Hepatic stellate cell (primary cell): ENCODE data around the gene ARHGEF11.

ENCODE experiments used
- DNase-seq: peaks from one replicate; pipeline ENCODE4 v3.0.0; 2011; ENCODE audit warnings: low spot score

Gene ARHGEF11

DNA sequence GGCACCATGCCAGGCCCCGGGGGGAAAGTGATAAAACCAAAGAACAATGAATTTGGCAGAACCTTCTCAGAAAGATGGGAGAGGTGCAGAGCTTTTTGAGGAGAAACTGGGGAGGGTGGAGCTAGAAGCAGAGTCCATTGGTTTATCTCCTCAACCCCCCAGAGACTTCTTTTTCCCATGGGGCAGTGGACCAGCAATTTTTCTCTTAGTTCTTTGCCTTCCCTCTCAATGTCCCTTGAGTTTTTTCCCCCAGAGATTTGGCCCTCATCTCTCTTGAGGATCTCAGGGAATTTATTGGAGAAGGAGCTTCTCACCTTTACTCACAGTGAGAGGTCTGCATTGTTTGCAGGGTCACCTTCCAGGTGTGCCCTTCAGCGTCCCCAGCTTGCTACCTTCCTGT lies 5.3 kb upstream of the ARHGEF11 start:
- no peak for DNase-seq

DNA sequence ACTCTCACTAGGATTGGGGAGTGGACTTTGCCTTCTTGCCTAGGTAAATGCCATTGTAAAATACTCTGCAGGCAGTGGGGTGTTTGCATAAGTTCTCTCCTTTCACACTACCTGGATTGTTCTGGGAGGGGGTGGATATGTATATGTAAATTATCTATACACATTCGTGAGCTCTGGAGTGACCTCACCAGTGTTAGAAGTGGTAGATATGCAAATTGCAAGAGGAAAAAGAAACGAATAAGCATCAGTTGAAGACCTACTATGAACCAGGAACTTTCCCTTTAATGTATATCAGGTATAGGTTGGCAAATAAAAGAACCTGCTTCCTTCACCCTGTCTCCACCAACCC lies 1.5 kb upstream of the ARHGEF11 start:
- no peak for DNase-seq

DNA sequence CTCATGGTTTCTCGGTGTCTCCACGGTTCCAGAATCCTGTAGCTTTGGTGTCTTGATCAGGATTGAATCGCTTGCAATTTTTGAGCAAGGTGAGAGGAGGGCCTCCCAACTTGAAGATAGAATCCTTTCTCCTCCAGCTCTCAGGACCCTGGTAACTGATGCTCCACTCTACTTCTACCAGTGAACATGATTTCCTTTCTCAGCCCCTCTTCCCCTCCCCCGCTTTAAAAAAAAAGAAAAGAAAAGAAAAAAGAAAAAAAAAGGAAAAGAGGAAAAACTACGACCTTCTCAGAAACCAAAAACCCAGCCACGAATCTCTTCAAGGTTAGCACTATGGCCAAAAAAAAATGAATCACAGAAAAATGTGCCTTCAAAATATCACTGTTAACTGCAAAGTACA lies 1.2 kb downstream of the ARHGEF11 start:
- DNase-seq = no peak

DNA sequence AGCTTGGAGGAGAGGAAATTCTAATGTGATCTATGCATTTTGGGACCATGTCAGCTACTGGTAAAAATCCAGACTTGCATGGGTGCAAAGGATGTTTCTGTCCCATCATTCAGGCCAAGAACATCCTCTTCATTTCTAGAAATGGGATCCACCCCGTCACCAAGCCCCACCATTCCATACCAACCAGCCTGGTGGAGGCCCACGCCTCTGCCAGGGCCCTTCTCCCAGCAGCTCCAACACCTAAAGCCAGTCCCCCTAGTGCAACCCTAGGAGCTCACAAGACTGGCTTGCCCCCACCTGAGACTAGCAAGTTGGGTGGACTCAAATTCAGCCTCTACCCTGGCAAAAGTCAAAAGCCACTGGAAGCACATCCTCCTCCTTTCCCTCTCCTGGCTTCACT lies 1.9 kb downstream of the ARHGEF11 start:
- DNase-seq = no peak

DNA sequence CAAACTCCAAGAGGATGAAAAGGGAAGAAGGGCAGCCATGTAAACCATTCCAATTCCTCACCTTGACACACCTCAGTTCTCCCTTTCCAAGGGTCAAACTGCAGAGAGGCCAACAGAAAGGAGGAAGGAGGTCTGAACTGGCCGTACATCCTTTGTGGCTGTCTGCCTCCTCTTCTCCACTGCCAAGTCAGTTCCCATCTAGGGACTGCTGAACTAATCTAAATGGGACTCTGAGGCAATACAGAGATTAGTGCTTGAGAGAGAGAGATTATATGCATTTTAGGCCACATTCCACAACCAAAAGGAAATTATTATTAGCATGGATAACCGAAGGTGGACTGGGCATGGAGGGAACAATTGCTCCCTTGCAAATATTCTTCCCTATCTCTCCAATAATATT lies 2.7 kb downstream of the ARHGEF11 start:
- DNase-seq = no peak

DNA sequence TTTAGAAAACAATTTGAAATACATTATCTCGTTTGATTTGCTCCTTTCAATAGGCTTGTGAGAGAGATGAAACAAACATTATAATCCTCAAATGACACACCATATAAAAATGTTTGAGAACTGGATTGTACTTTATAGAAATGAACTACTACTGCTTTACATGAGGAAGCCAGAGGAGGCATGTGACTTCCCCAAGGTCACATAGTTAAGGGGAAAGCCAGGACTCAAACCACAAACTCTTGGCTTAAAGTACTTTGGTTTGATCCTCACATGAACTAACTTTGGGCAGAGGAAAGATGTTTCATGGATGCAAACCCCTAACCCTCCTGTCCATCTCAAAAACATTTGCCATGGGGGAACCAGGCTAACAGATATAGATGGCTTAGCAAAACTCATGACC lies 4.7 kb downstream of the ARHGEF11 start:
- DNase-seq = peak; percentile 38

DNA sequence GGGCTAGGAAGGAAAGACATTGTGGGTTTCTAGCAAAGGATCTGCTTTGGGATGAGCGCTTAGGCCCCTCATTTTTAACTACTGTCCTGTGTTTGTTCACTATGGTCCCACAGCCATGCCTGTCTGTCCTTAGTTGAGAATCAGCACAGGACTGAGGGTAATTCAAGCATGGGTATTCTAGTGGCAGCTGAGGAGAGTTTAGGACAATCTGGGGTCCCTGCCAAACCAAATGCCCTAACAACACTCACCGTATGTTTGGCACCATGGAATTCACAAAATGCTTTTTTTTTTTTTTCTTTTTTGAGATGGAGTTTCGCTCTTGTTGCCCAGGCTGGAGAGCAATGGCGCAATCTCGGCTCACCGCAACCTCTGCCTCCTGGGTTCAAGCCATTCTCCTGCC lies 10.4 kb downstream of the ARHGEF11 start:
- DNase-seq = no peak

DNA sequence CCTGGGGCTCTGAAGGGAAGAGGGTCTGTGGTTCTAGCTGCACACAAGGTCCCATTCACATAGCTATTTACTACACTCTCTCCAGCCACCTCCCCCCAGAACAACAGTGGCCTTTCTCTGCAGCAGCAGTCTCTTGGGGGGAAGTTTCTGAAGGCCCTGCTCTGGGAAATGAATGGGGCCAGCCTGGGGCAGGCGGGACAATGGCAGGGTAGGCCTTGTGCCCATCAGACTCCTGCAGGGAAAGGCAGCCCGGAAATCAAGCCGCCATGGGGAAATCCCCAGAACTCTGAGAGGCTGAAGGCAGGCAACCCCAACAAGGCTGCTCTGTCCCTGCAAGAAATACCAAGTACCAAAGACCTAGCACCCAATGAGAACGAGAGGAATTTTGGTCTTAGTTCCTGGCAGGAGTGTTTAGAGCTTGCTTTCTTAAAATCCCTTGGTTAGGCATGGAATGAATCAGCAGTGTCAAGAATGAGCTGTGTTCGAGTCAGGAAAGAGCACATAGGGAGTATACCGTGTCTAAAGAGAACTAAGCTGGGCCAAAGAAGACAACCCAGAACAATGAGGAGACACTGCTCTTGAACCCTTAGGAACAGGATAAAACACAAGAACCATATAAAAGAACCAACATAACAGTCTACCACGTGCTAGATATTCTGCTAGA lies 11.3 kb downstream of the ARHGEF11 start:
- no peak for DNase-seq

DNA sequence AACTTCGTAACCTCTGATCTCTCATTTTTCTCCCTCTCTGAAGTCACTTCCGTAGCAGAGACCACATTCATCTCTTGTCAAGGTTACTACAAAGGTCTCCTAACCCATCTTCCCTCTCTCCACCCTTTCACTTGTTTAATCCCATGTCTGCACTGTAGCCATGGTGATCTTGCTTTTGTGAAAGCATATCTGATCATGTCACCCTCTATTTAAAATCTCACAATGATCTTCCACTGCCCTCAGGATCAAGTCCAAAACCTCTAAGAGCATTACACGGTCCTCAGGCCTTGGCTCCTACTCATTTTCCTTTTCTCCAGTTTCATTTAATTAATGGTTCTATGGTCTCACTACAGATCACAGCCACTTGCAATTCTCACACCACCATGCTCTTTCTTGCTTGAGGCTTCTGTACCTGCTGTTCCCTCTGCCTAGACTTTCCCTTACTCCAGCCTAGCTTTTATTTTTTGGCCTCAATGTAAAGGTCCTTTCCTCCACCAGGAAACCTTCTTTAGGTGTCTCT lies 12.1 kb downstream of the ARHGEF11 start:
- DNase-seq = no peak

DNA sequence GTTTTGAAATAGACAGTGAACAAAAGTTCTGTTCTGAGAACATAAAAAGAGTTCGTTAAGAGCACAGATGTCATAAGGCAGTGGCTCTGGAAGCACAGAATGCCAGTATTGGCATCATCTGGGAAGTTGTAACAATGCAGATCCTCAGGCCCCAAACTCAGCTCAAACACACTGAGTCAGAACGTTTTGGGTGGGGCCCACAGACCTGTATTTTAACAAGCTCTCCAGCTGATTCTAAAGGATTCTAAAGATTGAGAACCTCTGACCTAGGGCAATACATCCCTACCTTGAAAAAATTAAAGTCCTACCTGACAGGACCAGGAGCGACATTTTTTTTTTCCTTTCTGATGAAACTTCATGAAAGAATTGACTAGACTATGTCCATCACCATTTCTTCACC lies 13.2 kb downstream of the ARHGEF11 start:
- DNase-seq = no peak

DNA sequence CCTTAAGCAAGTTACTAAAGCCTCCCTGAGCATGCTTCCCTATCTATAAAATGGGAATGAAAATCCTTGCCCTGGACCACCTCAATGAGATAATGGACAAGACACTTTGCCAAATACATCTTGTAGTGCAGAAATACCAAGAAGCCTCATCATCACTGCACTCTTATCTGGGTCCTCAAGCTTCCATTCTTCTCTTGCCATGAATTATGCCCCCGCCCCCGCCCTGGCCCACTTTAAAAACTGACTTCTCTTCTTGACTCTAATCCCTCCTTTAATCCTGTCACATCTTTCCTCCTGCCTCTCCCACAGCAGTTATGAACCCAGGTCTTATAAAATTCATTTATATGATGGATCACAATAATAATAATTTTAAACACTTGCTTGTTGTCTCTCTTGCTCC lies 14.8 kb downstream of the ARHGEF11 start:
- DNase-seq = no peak

DNA sequence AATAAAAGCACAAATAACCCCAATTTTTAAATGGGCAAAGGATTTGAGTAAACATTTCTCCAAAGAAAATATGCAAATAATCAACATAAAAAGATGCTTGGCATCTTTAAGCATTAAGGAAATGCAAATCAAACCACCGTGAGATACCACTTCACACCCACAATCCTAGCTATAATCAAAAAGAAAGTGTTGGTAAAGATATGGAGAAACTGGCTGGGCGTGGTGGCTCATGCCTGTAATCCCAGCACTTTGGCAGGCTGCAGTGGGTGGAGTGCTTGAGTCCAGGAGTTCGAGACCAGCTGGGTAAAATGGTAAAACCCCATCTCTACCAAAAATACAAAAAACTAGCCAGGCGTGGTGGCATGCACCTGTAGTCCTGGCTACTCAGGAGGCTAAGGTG lies 16.9 kb downstream of the ARHGEF11 start:
- DNase-seq = no peak

DNA sequence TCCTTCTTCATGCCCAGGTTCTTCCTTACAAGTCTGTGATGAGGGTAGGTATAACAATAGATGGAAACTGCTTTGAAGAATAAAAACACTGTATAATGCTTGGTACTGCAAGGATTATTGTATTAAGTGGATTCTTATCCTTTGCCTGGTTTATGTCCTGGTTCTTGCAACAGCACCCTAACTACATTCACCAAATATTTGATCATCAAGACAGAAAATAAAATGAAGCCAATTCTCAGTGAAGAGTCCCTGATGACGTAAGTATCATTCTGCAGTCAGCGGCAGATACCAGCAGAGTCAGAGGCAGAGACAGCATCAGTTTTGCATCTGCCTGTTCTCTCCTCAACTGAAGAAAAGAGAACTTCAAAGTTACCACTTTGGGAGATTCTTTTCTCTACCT lies 19.7 kb downstream of the ARHGEF11 start:
- no peak for DNase-seq

DNA sequence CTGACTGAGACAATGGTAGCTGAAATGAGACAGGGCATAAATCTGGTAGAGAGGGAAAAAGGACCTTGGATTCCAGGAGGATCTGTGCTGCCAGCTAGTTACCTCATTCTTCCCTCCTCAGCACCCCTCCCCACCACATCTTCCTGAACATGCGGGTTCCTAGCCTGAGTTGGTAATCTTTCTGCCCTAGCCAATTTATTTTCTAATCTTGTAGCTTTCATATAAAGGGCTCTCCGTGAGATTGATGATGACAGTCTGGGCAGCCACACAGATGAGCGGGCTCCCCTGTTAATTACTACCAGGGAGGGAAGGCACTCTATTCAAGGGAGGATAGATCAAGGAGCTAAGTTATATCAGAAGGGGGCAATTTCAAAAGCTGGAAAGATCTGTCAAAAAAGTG lies 20.2 kb downstream of the ARHGEF11 start:
- DNase-seq = no peak

DNA sequence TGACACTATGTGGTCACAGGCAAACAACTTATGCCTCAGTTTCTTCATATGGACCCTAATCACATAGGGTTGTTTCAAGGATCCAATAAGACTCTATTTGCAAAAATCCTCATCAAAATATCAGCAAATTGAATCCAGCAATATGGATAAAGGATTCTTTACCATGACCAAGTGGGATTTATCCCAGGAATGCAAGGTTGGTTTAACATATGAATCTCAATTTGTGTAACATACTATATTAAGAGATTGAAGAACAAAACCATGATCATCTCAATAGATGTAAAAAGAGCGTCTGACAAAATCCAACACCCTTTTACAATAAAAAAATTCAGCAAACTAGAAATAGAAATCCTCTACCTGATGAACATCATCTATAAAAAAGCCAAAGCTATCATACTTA lies 23.9 kb downstream of the ARHGEF11 start:
- DNase-seq = no peak

DNA sequence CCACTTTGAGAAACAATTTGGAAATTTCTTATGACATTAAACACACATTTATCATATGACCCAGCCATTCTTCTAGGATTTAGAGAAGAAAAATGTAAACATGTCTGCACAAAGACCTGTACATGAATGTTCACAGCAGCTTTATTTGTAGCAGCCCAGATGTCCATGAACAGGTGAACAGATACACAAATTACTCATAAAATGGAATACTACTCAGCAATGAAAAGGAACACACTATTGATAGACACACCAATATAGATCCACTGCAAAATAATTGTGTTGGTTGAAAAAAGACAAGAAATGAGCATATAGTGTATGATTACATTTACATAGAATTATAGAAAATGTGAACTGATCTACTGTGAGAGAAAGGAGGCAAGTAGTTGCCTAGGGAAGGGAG lies 26.1 kb downstream of the ARHGEF11 start:
- no peak for DNase-seq

DNA sequence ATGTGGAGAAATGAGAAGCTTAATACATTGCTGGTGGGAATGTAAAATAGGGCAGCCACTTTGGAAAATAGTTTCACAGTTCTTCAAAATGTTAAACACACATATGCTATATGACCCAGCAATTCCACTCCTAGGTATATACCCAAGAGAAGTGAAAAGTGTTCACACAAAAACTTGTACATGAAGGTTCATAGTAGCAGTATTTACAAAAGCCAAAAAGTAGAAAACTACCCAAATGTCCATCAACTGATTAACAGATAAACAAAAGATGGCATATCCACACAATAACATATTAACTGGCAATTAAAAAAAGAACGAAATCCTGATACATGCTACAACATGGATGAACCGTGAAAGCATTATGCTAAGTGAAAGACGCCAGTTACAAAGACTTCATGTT lies 33.7 kb downstream of the ARHGEF11 start:
- DNase-seq = no peak

DNA sequence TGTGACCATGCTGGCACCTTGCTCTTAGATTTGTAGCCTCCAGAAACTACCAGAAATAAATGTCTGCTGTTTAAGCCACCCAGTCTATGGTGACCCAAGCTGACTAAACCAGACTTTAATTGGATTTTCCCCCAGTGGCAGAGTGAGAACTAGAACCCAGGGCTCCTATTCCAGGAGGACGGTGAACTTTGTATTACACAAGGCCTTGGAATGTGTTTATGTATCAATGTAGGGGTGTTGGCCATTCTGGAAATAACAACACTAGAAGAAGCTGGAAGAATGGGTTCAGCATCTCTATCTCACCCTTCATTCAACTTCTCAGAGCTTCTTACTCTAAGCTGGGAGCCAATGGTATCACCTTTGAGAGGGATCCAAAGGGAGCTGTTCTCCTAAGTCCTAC lies 37.0 kb downstream of the ARHGEF11 start:
- no peak for DNase-seq

DNA sequence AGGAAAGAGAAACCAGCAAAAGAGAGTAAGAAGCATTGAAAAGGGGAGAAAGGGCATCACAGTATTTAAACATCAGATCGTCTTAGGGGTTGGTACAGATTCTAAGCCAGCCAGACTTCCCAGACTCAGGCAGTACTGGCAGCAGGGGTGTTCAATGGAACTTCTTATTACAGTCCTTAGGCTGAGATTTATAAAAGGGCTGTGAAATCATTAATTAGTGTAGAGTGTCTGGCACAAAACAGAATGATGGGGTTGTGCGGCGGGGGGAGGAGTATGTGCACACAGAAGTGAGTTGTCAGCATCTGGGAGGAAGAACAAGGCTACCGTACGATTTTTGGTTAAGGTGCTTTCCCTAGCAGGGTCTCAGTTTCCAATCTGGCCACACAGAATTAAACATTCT lies 38.2 kb downstream of the ARHGEF11 start:
- no peak for DNase-seq

DNA sequence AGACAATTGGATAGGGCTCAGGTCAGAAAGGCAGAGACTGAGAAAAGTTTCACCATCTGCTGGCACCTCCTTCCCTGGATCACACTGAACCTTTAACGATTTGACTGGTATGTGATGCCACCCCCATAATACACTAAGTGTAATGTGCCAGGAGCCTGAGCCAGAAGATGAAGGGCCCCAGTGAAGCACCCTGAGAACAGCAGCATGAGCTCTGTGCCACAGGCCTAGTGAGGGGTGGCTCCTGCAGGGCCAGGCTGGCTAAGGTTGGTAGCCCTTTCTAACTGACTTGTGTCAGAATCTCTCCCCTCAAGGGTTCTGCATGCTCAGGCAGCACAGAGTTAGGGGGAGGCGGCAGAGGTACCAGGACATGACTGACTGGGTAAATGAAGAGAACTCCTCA lies 38.9 kb downstream of the ARHGEF11 start:
- DNase-seq = no peak

DNA sequence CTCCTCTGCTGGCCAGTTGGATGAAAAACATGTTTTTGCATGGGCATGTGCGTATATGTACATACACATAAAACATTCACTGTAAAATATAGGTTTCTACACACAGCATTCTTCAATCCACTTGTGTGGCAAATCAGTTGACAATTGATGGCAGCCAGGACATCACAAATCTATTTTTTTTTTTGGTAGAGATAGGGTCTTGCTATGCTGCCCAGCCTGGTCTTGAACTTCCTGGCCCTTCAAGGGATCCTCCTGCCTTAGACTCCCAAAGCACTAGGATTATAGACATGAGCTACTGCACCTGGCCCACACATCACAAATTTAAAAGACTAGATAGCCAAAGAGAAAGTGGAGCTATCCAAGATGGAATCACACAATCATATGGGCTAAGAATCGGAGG lies 39.6 kb downstream of the ARHGEF11 start:
- DNase-seq = no peak

DNA sequence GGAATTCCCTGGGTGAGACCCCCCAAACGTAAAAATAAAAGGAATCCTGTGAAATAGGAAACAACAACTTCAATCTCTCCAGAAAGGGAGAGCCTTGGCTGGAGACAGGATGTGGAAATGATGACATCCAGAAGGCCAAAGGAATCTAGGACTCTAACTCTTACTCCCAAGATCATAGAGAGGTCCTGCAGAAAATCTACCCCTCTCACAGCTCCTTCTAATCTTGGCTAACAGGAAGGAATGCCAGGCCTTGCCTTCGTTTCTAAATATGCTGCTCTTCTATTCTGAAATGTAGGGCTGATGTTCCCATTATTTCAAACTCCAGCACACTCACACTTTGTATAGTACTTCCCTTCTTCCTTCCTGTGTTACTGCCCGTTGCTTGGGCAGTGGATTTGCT lies 40.7 kb downstream of the ARHGEF11 start:
- peak; percentile 21 for DNase-seq

DNA sequence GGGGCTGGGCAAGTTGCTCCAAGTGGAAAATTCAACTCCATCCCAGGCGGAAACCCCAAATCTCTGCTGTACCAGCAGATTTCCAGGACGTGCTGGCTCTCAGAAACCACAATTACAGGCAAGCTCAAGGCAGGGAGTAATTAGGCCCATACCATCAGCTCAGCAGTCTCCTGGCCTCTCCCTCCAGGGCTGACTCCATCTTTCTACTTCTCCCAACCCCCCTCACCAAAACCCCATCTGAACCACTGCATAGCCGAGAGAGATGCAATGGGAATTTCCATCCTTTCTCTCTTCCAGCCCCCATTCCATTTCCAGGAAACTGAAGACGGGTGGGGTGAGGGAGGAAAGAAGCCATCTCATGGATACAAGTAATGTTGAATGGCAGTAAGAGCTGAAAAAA lies 41.2 kb downstream of the ARHGEF11 start:
- DNase-seq = no peak

DNA sequence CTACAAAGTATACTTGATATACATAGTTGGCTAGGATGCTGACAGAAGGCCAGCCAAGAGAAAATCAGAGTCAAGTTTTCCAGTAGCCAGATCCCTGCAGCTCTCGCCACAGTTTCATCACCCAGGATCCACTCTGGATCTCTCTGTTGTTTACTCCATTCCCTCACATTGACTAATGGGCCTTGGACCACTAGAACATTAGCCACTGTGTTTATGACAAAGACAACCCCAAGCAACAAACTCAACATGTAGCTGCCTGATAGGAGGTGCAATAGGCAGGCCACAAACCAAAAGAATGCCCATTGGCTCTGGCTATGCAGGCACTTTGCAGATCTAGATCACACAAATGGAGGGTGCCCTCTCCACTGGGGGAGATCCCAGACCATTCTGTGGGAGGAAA lies 44.2 kb downstream of the ARHGEF11 start:
- DNase-seq = no peak

DNA sequence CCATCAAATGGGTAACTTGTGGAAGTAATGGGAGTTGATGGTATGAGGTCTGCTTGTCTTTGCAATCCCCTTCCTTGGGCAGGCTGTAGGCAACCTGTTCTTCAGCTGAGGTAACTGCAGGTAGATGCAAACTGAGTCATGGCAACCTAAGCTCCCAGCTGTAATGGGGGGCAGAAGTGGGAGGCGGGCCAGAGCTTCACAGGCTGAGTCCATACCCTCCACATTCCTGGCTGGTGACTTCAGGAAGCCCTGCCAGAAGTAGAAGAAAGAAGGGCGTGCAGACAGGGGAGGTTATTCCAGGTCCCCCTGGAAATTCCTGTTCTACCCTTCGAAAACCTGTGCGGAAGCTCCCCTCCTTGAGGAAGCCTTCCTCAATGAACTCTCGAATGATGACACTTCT lies 44.9 kb downstream of the ARHGEF11 start:
- DNase-seq = no peak
